OCI-LY7 (cell line): ENCODE results near the gene WIPF2. TPM values are rescaled to one million over a fixed set of nuclear protein-coding genes. Genes with fewer than 3 reads are reported as not detected.

Experiments
- BruUV-seq: library from RNA; stranded (reverse); fragments of 400-500 nt; replicated peaks from 2 replicates; lab custom pipeline; 2021; lab: Mats Ljungman, UMichigan
- CTCF ChIA-PET: fragments of 300-600 bp; sonication (Branson Sonifier 250); formaldehyde crosslinking; loops from one replicate; lab custom pipeline; 2022; ENCODE audit warnings: antibody characterized with exemption; ENCODE audit not compliant: unreplicated experiment; lab: Charles Lee
- POLR2A ChIA-PET: fragments of 300-600 bp; sonication (Branson Sonifier 250); formaldehyde crosslinking; loops from one replicate; lab custom pipeline; 2022; ENCODE audit warnings: antibody characterized with exemption; lab: Charles Lee
- DNase-seq: peaks from one replicate; pipeline ENCODE4 v3.0.0-alpha.2; 2015; ENCODE audit warnings: low spot score
- H2AFZ ChIP-seq: fragments of 200-600 bp; sonication (generic), shearing (Covaris generic); 2 replicates; pipeline ENCODE4 v1.6.1; 2014; ENCODE audit warnings: mild to moderate bottlenecking, antibody characterized with exemption, low read length, moderate library complexity
- H3K27ac ChIP-seq: fragments of 200-600 bp; sonication (generic); 2 replicates; pipeline ENCODE4 v1.5.1; 2014; ENCODE audit warnings: mixed run types, low read depth, mild to moderate bottlenecking, moderate library complexity, low read length, inconsistent platforms; ENCODE audit not compliant: poor library complexity, severe bottlenecking
- H3K36me3 ChIP-seq: fragments of 200-600 bp; sonication (generic); 2 replicates; pipeline ENCODE4 v1.6.1; 2014; ENCODE audit warnings: mild to moderate bottlenecking, antibody characterized with exemption, low read length, moderate library complexity, mixed read lengths; ENCODE audit not compliant: insufficient read depth
- H3K4me1 ChIP-seq: fragments of 200-600 bp; sonication (generic); 2 replicates; pipeline ENCODE4 v1.5.1; 2014; ENCODE audit warnings: mild to moderate bottlenecking, low read length; ENCODE audit not compliant: insufficient read depth, poor library complexity, severe bottlenecking
- H3K4me2 ChIP-seq: fragments of 200-600 bp; sonication (generic); 2 replicates; pipeline ENCODE4 v1.6.1; 2014; ENCODE audit warnings: mild to moderate bottlenecking, low read length
- H3K4me3 ChIP-seq: fragments of 200-600 bp; sonication (generic); 2 replicates; pipeline ENCODE4 v1.5.1; 2014; ENCODE audit warnings: mild to moderate bottlenecking, low read depth, low read length; ENCODE audit not compliant: poor library complexity, severe bottlenecking
- H3K79me2 ChIP-seq: fragments of 200-600 bp; sonication (generic); 2 replicates; pipeline ENCODE4 v1.6.1; 2016; ENCODE audit warnings: low read depth, mild to moderate bottlenecking, low read length, moderate library complexity, mixed read lengths; ENCODE audit not compliant: insufficient read depth
- H3K9me2 ChIP-seq: fragments of 200-600 bp; sonication (generic); 2 replicates; pipeline ENCODE4 v1.6.1; 2016; ENCODE audit warnings: mild to moderate bottlenecking, low read length, mixed read lengths; ENCODE audit not compliant: insufficient read depth
- H3K9me3 ChIP-seq: fragments of 200-600 bp; sonication (generic); 2 replicates; pipeline ENCODE4 v1.6.1; 2014; ENCODE audit warnings: mild to moderate bottlenecking, mixed run types, low read length, mixed read lengths
- H4K20me1 ChIP-seq: fragments of 200-600 bp; sonication (generic); 2 replicates; pipeline ENCODE4 v1.6.1; 2014; ENCODE audit warnings: mild to moderate bottlenecking, antibody characterized with exemption, low read length, moderate library complexity, mixed read lengths; ENCODE audit not compliant: insufficient read depth
- EZH2phosphoT487 ChIP-seq: fragments of 200-600 bp; sonication (generic); IDR thresholded peaks from 2 replicates; pipeline ENCODE4 v1.6.1; 2018; ENCODE audit warnings: low read depth, borderline replicate concordance, mild to moderate bottlenecking, mixed run types, antibody characterized with exemption, low read length, moderate library complexity, mixed read lengths
- intact Hi-C: fragments of 100-400 bp; cut with micrococcal nuclease; formaldehyde crosslinking; loops from one replicate; pipeline ENCODE4 v1.10.0; 2022; ENCODE audit not compliant: unreplicated experiment
- total RNA-seq, 2 experiments: library from RNA; depleted of rRNA in 1 of 2; stranded (reverse); fragments of >200 nt in 1 of 2; shearing (Covaris generic) in 1 of 2; gene quantifications; 2 replicates each; pipeline ENCODE4 v1.2.3, GENCODE V29; 2014 to 2022
- TF ChIP-seq, protein P1 (sequence below): fragments of 200-600 bp; sonication (generic); conservative IDR thresholded peaks from 2 replicates; pipeline ENCODE4 v1.5.1; 2014; ENCODE audit warnings: mild to moderate bottlenecking, antibody characterized with exemption, low read length, moderate library complexity, mixed read lengths

The WIPF2 gene
- total RNA-seq, 2 experiments from 2014 or later = 4.7 to 20.3 TPM

- ChIA-PET CTCF (no interaction called here), POLR2A (no interaction called here)
- intact Hi-C loops = no loop called here
- no TSS peak for BruUV-seq
- H3K4me2 ChIP-seq = no peak overlapping the region
- H3K4me1 ChIP-seq = peaks cover 7% of the 10 kb centered on the region
- no peak for TF ChIP-seq EZH2phosphoT487
- TF ChIP-seq, protein P1, sequence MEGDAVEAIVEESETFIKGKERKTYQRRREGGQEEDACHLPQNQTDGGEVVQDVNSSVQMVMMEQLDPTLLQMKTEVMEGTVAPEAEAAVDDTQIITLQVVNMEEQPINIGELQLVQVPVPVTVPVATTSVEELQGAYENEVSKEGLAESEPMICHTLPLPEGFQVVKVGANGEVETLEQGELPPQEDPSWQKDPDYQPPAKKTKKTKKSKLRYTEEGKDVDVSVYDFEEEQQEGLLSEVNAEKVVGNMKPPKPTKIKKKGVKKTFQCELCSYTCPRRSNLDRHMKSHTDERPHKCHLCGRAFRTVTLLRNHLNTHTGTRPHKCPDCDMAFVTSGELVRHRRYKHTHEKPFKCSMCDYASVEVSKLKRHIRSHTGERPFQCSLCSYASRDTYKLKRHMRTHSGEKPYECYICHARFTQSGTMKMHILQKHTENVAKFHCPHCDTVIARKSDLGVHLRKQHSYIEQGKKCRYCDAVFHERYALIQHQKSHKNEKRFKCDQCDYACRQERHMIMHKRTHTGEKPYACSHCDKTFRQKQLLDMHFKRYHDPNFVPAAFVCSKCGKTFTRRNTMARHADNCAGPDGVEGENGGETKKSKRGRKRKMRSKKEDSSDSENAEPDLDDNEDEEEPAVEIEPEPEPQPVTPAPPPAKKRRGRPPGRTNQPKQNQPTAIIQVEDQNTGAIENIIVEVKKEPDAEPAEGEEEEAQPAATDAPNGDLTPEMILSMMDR = no peak
- no peak overlapping the region for H2AFZ ChIP-seq
- no peaks in the 10 kb centered on the region for H3K9me2 ChIP-seq
- H3K4me3 ChIP-seq = no peak overlapping the region
- no peaks in the 10 kb centered on the region for H3K9me3 ChIP-seq
- no peaks in the 10 kb centered on the region for H3K79me2 ChIP-seq
- H4K20me1 ChIP-seq = no peaks in the 10 kb centered on the region
- H3K36me3 ChIP-seq = peaks cover 8% of the 10 kb centered on the region; the same call in 1 of the 2 replicates
- no peak for DNase-seq
- no peak overlapping the region for H3K27ac ChIP-seq
Observed at GRCh38 chr17:40181205-40181604, 37.9 kb upstream of the WIPF2 start.

- BruUV-seq = no TSS peak
Observed at GRCh38 chr17:40182606-40183005, 36.5 kb upstream of the WIPF2 start.

DNA sequence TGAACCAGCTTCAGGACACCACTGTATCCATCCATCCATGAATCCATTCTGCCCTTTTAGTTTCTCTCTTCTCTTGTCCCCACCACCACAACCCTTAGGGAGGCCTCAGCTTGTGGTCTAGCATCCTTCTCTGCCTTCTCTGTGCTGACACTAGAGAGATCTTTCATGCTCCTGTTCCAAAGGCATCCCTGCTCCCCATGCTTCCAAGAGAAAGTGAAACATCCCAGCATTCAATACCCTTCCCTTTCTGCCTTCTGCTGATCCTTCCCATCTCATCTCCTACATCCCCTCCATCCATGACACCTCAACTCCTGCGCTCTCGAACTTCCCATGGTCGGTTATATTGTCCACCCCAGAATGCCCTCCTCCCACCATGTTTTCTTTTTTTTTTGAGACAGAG lies 31.9 kb upstream of the WIPF2 start:
- H3K4me1 ChIP-seq = peaks cover 17% of the 10 kb centered on the region
- H3K27ac ChIP-seq = no peak overlapping the region
- TF ChIP-seq EZH2phosphoT487 = no peak
- TF ChIP-seq, protein P1 = no peak
- no peaks in the 10 kb centered on the region for H3K9me3 ChIP-seq
- POLR2A ChIA-PET = no interaction called here
- DNase-seq = no peak
- H4K20me1 ChIP-seq = no peaks in the 10 kb centered on the region
- H2AFZ ChIP-seq = no peak overlapping the region
- intact Hi-C loops = no loop called here
- H3K9me2 ChIP-seq = no peaks in the 10 kb centered on the region
- H3K79me2 ChIP-seq = no peaks in the 10 kb centered on the region
- no TSS peak for BruUV-seq
- no peak overlapping the region for H3K4me3 ChIP-seq
- H3K36me3 ChIP-seq = no peaks in the 10 kb centered on the region
- CTCF ChIA-PET = no interaction called here
- H3K4me2 ChIP-seq = no peak overlapping the region

More at GRCh38 chr17:40182606-40183005, 36.5 kb upstream of the WIPF2 start:
- Histone ChIP-seq H3K79me2 (no peaks in the 10 kb centered on the region), H3K9me3 (no peaks in the 10 kb centered on the region), H3K9me2 (no peaks in the 10 kb centered on the region), H4K20me1 (no peaks in the 10 kb centered on the region), H3K4me3 (no peak overlapping the region), H3K27ac (no peak overlapping the region), H2AFZ (no peak overlapping the region), H3K4me1 (peaks cover 2% of the 10 kb centered on the region), H3K4me2 (no peak overlapping the region), H3K36me3 (no peaks in the 10 kb centered on the region)
- intact Hi-C loops = no loop called here
- no peak for TF ChIP-seq EZH2phosphoT487
- TF ChIP-seq, protein P1 = no peak
- POLR2A ChIA-PET = no interaction called here
- CTCF ChIA-PET = interaction anchor here (1.0 kb wide), 1 partner anchor 14 kb away, joined by 3 read pairs; no protein-coding TSS in a partner anchor
- DNase-seq = no peak
